ENCODE results near the gene ARG2.

ARG2 gene

GRCh38 chr14:67602995-67603545 lies 16.6 kb upstream of the ARG2 start:
- ATAC-seq (ENCODE audit: insufficient read depth, low read depth) (no peak), DNase-seq (no peak)
- Histone ChIP-seq H3K27me3 (ENCODE audit: insufficient read depth, low read length, poor library complexity) (no peaks in the 10 kb centered on the region), H3K4me1 (ENCODE audit: insufficient read depth, low read length) (peaks cover 25% of the 10 kb centered on the region), H3K4me3 (ENCODE audit: low read depth in 1 of 2, low read length in 2 of 2) (no peak overlapping the region), H3K27ac (ENCODE audit: low read length) (no peak overlapping the region), H3K4me2 (ENCODE audit: insufficient read depth, low read length) (no peak overlapping the region), H3K9ac (ENCODE audit: low read depth, low read length) (no peak overlapping the region), H4K20me1 (ENCODE audit: insufficient read depth, low read length) (no peaks in the 10 kb centered on the region), H2AFZ (ENCODE audit: low read depth, low read length) (no peak overlapping the region), H3K79me2 (ENCODE audit: insufficient read depth, low read length) (peaks cover 18% of the 10 kb centered on the region), H3K36me3 (ENCODE audit: insufficient read depth, low read length) (no peaks in the 10 kb centered on the region; the same call in 1 of the 2 replicates), H3K9me3 (ENCODE audit: insufficient read depth, low read length, severe bottlenecking) (no peaks in the 10 kb centered on the region)
- no peak for TF ChIP-seq CTCF (IDR thresholded peaks at IDR 0.05; ENCODE audit: borderline replicate concordance, extremely low read depth, low read length, poor library complexity, severe bottlenecking)
- no peak for TF ChIP-seq EZH2 (IDR thresholded peaks at IDR 0.05; ENCODE audit: borderline replicate concordance, low read depth, low read length, severe bottlenecking)

GRCh38 chr14:67607646-67608045 lies 12.1 kb upstream of the ARG2 start:
- DNase-seq (no peak), ATAC-seq (ENCODE audit: insufficient read depth, low read depth) (no peak)
- H2AFZ ChIP-seq (ENCODE audit: low read depth, low read length): no peak overlapping the region
- TF ChIP-seq EZH2 (IDR thresholded peaks at IDR 0.05; ENCODE audit: borderline replicate concordance, low read depth, low read length, severe bottlenecking) (no peak), CTCF (IDR thresholded peaks at IDR 0.05; ENCODE audit: borderline replicate concordance, extremely low read depth, low read length, poor library complexity, severe bottlenecking) (no peak)
- H3K36me3 ChIP-seq (ENCODE audit: insufficient read depth, low read length): no peaks in the 10 kb centered on the region
- H3K4me2 ChIP-seq (ENCODE audit: insufficient read depth, low read length): no peak overlapping the region
- H3K27ac ChIP-seq (ENCODE audit: low read length): no peak overlapping the region
- no peaks in the 10 kb centered on the region for H3K9me3 ChIP-seq (ENCODE audit: insufficient read depth, low read length, severe bottlenecking)
- H4K20me1 ChIP-seq (ENCODE audit: insufficient read depth, low read length): no peaks in the 10 kb centered on the region
- H3K4me1 ChIP-seq (ENCODE audit: insufficient read depth, low read length): no peaks in the 10 kb centered on the region
- no peaks in the 10 kb centered on the region for H3K79me2 ChIP-seq (ENCODE audit: insufficient read depth, low read length)
- H3K4me3 ChIP-seq (ENCODE audit: low read depth in 1 of 2, low read length in 2 of 2): no peak overlapping the region
- no peaks in the 10 kb centered on the region for H3K27me3 ChIP-seq (ENCODE audit: insufficient read depth, low read length, poor library complexity)
- H3K9ac ChIP-seq (ENCODE audit: low read depth, low read length): no peak overlapping the region

GRCh38 chr14:67609642-67610310 lies 9.9 kb upstream of the ARG2 start:
- Histone ChIP-seq H3K4me1 (ENCODE audit: insufficient read depth, low read length) (no peaks in the 10 kb centered on the region), H3K4me2 (ENCODE audit: insufficient read depth, low read length) (no peak overlapping the region), H2AFZ (ENCODE audit: low read depth, low read length) (no peak overlapping the region), H3K36me3 (ENCODE audit: insufficient read depth, low read length) (no peaks in the 10 kb centered on the region), H3K79me2 (ENCODE audit: insufficient read depth, low read length) (no peaks in the 10 kb centered on the region), H3K27ac (ENCODE audit: low read length) (no peak overlapping the region), H3K27me3 (ENCODE audit: insufficient read depth, low read length, poor library complexity) (no peaks in the 10 kb centered on the region), H3K9ac (ENCODE audit: low read depth, low read length) (no peak overlapping the region), H4K20me1 (ENCODE audit: insufficient read depth, low read length) (no peaks in the 10 kb centered on the region), H3K9me3 (ENCODE audit: insufficient read depth, low read length, severe bottlenecking) (no peaks in the 10 kb centered on the region), H3K4me3 (ENCODE audit: low read depth in 1 of 2, low read length in 2 of 2) (no peak overlapping the region)
- no peak for ATAC-seq (ENCODE audit: insufficient read depth, low read depth)
- TF ChIP-seq CTCF (IDR thresholded peaks at IDR 0.05; ENCODE audit: borderline replicate concordance, extremely low read depth, low read length, poor library complexity, severe bottlenecking) (no peak), EZH2 (IDR thresholded peaks at IDR 0.05; ENCODE audit: borderline replicate concordance, low read depth, low read length, severe bottlenecking) (no peak)
- DNase-seq: no peak
